Measurements from ENCODE around the gene FAM114A1.
A peak's percentile ranks its signal among the peaks of the same experiment; 100 is the strongest.

The FAM114A1 gene

DNA sequence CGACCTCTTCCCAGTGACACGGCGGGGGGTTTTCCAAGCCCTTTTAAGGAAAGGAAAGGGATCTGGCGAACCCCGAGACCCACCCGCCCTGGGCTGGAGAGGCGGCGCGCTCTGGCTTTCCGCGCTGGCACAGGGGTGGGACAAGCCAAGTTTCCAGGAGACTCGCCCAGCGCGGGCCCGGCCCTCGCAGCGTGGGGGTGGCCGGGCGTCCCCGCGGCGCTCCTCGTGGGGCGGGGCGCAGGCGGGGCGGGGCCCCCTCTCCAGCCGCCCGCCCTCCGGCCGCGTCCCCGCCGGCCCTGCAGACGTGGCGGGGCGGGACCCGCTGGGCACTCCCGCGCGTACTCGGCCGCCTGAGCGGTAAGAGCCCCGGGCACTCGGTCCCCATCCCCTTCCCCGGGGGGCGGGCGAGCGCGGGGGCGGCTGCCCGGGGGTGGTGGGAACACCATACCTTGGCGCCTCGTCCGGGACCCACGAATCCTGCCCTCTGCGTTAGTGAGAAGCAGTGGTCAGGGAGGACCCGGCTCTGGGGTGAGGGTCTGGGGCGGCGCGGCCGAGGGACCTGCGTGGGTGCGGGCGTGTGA lies at the start of gene FAM114A1:
Gene FAM114A1 (plus strand): TSS at position 329 of the 581 bp plus-strand sequence. CDS start 10,273 bp downstream, outside the sequence.
- DNase-seq (ENCODE audit: insufficient read length, low spot score): peak; percentile 81
- FAIRE-seq: peak; percentile 69

DNA sequence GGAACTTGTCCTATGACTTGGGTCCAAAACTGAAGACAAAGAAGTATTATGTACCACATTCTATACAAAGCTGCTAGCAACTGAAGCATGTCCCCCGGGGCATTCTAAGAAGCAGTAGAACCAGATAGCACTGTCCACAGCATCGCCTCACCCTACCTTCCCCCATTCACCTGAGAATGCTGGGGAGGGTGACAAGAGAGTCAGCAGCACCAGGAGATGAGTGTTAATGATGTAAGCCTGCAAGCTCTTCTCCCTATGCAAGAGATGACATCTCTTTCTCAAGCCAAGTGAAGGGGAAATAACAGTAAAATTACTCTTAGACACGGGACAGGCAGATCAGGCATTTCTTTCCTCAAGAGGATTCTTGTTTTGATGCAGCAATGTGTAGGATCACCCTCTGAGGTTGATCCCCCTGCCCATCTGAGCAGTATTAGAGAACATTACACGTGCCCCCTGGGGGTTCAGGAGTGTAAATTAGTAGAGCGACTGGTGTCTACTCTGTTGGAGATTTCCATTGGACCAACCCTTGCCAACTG lies 49.1 kb upstream of the FAM114A1 start:
- DNase-seq (ENCODE audit: insufficient read length, low spot score): no peak
- FAIRE-seq: no peak

DNA sequence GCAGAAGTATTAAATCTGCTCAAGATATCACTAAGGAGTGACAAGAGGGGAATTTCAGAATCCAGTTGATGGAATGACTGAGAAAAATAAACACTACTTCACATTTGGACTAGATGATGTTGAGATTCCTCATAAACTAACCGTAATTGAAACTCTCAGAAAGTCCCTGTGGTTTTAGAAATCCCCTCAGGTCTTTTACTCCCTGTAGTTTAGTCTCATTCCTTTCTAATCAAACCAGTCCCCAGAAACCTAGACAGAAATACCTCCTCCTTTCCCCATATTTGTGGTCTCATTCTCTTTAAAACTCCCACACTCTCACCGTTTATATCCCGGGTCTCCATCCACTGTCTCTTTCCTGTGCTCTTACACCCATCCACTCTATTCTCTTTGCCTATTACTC lies 48.0 kb upstream of the FAM114A1 start:
- FAIRE-seq (no peak), DNase-seq (ENCODE audit: insufficient read length, low spot score) (peak; percentile 43)

DNA sequence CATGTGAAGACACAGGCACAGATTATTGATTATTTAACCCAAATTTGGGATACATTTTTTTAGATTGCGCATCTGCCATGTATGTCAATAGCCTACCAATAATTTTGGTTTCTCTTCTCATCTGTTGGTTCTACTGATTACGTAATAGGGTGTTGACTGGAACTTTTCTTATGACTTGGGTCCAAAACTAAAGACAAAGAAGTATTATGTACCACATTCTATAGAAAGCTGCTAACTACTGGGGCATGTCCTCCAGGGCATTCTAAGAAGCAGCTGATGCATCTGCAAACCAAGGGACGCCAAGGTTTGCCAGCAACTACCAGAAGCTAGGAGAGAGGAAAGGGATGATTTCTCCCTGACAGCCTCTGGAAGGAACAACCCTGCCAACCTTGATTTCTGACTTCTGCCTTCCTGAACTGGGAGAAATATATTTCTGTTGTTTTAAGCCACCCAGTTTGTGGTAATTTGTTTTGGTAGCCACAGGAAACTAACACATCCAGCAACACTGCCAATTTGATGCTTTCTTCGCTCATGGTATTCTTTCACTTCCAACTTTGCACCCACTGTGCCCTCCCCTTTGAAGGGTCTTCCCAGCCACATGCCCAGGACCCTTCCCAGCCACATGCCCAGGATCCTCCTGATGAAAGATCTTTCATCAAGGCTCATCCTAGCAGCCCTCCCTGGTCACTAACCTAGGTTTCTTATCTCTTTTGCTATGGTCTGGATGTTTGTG lies 47.1 kb upstream of the FAM114A1 start:
- DNase-seq (ENCODE audit: insufficient read length, low spot score) (no peak), FAIRE-seq (no peak)

DNA sequence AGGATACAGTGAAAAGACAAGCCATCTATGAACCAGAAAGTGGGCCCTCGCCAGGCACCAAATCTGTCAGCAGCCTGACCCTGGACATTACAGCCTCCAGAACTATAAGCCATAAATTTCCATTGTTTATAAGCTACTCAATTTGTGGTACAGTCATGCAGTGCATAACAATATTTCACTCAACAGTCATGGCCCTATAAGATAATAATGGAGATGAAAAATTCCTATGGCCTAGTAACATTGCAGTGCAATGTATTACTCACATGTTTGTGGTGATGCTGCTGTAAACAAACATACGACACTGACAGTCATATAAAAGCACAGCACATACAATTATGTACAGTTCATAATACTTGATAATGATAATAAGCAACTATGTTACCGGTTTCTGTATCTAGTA lies 45.9 kb upstream of the FAM114A1 start:
- DNase-seq (ENCODE audit: insufficient read length, low spot score): no peak
- FAIRE-seq: no peak

DNA sequence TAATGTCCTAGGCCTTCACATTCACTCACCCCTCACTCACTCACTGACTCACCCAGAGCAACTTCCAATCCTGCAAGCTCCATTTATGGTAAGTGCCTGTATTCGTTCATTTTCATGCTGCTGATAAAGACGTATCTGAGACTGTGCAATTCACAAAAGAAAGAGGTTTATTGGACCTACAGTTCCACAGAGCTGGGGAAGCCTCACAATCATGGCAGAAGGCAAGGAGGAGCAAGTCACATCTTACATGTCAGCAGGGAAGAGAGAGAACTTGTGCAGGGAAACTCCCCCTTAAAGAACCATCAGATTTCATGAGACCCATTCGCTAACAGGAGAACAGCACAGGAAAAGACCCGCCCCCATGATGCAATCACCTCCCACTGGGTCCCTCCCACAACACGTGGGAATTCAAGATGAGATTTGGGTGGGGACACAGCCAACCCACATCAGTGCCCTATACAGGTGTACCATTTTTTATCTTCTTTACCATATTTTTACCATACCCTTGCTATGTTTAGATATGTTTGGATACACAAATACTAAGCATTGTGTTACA lies 44.8 kb upstream of the FAM114A1 start:
- no peak for FAIRE-seq

DNA sequence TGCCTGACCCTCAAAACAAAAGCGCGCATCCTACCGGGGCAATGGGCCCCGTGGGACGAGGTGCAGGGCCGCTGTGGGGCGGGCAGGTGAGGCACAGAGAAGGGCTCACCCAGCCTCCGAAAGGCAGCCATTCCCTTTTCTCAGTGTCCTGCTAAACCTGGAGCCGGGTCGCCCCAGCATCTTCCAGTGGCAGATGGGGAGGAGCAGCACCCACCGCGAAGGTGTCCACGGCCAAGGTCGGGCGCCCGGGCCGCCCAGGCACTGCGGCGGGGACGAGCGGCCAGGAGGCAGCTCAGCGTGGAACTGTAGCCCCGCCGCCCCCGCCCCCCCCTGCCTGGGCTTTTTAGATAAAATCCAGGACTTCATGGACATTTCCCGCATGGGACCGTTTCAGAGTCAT lies 43.8 kb upstream of the FAM114A1 start:
- FAIRE-seq: no peak
- DNase-seq (ENCODE audit: insufficient read length, low spot score): no peak

More for the DNA sequence above, 44.8 kb upstream of the FAM114A1 start:
- no peak for DNase-seq (ENCODE audit: insufficient read length, low spot score)

DNA sequence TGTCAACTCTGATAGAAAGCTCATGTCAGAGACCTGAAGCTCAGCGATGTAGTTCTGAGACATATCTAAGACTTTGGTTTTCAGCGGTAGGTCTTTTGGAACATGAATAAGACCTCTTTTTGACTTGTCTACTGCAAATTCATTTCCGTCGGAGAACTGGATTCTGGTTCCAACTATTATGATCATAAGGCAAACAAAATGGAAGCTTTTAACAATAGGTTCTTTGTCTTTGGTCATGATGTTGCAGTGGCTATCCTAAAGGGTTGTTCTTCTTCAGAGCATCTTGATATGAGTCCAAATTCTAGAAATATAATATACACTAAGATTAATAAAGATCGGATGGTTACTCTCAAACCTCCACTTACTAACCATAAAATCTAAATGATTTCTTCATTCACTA lies 38.4 kb upstream of the FAM114A1 start:
- FAIRE-seq (no peak), DNase-seq (ENCODE audit: insufficient read length, low spot score) (no peak)

DNA sequence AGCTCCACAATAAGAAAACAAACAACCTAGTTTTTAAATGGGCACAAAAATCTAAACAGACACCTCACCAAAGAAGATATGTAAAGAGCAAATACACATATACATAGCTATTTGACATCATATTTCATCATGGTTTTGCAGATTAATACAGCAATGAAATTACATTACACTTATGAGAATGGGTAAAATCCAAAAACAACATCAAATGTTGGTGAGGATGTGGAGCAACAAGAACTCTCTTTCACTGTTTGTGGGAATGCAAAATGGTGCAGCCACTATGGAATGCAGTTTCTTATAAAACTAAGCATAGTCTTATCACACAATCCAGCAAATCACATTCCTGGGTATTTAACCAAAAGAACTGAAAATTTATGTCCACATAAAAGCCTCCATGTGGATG lies 36.0 kb upstream of the FAM114A1 start:
- no peak for DNase-seq (ENCODE audit: insufficient read length, low spot score)
- FAIRE-seq: peak; percentile 13

DNA sequence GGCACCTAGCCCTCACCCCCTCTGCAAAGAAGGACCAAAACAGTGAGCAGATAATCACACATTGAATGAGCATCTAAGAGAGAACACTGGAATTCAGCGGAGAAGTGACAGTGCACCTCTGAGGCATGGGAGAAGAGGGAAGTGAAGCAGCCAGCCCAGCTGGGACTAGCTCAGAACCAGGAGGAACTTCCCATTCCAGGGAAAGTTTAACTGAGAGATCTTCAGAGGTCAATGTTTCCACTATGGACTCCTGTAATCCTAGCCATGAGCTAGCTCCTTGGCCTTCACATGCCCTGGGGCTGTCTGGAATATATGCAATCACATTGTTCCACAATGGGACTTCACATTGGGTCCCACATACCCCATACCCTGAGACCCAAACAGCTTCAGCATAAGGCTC lies 35.4 kb upstream of the FAM114A1 start:
- no peak for FAIRE-seq
- DNase-seq (ENCODE audit: insufficient read length, low spot score): no peak

DNA sequence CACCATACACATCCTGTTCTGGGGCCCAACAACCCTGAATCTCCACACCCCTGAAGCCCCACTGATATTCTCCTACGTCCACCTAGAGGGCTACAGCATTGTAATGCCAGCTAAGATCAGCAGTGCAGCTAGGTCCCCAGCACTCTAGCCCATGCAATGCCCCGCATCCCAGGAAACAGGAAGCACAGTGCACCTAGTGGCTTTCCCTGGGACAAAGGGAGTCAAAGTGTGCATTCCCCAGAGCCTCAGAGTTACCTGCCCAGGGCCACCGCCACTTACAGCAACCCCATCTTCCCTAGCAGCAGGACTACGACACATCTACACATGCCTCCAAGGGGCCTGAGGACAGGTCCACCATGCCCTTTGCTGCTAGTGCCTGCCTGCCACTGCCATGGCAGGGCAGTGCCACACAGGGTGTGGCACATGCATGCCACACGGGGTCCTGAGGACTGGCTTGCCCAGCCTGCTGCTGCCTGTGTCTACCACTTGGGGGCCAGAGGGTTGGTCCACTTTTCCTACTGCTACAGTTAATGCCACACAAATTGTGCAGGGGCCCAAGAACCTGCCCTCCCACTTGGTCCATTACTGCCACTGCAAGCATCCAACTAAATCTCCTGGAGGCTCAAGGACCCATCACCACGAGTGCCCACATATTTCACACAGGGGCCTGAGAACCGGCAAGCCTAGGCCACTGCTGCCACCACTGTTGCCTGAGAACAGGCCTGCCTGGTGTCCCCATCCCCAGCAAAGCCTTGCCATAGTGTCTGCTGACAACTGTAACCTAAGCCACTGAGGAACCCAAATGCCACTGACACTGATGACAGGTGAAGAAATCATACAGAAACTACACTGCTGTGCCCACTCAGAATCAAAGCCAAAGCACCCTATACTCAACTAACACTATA lies 34.7 kb upstream of the FAM114A1 start:
- DNase-seq (ENCODE audit: insufficient read length, low spot score): no peak
- FAIRE-seq: no peak

DNA sequence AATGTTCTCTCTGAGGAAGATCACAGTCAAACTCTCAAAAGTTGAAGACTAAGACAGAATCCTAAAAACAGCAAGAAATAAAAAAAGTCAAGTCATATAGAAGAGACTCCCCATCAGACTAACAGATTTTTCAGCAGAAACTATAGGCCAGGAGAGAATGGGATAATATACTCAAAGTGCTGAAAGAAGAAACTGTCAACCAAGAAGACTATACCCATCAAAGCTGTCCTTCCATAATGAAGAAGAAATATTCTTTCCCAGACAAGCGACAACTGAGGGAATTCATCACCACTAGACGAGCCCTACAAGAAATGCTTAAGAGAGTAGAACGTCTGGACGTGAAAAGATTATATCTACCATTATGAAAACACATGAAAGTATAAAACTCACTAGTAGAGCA lies 33.0 kb upstream of the FAM114A1 start:
- FAIRE-seq: no peak
- DNase-seq (ENCODE audit: insufficient read length, low spot score): no peak

DNA sequence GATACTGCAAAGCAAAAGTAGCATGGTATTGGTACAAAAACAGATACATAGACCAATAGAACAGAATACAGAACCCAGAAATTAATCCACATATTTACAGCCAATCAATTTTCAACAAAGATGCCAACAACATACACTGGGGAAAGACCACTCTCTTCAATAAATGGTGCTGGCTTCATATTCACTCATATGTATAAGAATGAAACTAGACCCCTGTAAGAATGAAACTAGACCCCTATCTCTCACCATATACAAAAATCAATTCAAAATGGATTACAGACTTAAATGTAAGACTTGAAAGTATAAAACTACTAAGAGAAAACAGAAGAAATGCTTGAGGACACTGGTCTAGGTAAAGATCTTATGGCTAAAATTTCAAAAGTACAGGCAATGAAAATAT lies 30.3 kb upstream of the FAM114A1 start:
- FAIRE-seq (no peak), DNase-seq (ENCODE audit: insufficient read length, low spot score) (no peak)

DNA sequence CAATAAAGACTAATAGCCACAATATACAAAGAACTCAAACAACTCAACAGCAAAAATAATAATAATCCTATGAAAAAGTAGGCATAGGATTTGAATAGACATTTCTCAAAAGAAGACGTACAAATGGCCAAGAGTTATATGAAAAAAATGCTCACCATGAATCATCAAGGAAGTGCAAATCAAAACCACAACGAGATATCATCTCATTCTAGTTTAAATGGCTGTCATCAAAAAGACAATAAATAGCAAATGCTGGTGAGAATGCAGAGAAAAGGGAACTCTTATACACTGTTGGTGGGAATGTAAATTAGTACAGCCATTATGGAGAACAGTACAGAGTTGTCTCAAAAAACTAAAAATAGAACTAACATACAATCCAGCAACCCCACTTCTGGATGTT lies 29.8 kb upstream of the FAM114A1 start:
- no peak for FAIRE-seq
- DNase-seq (ENCODE audit: insufficient read length, low spot score): no peak

DNA sequence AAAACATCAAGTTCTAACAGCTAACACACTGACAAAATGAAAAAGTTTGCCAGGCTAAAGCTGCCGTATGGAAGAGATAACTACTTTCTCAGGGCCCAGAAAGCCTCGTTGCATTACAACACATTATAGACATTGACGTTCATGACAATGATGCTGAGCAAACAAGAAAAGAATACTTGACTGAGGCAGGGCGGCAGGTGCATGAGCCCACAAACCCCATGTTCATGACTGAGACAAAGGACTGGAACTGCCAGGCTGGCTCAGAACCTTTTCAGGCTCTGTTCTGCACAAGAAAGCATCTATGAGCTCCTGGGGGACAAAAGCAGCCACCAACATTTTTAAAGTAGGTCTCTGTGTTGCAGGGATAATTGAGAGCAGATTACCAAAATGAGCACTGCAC lies 24.6 kb upstream of the FAM114A1 start:
- FAIRE-seq: no peak
- no peak for DNase-seq (ENCODE audit: insufficient read length, low spot score)

DNA sequence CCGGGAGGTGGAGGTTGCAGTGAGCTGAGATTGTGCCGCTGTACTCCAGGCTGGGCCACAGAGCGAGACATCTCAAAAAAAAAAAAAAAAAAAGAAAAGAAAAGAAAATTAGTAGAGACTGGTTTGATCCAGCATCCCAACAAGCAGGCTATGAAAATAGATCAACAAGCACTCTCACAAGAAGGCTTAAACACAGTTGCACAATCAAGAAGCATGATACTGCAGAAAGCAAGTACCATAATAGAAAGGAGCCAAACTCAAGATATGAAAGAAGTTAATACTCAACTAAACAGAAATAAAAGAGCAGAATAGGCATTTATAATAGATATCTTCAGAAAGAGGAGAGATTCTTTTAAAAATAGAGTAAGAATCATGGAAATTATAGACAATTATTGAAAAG lies 21.6 kb upstream of the FAM114A1 start:
- FAIRE-seq (no peak), DNase-seq (ENCODE audit: insufficient read length, low spot score) (no peak)

DNA sequence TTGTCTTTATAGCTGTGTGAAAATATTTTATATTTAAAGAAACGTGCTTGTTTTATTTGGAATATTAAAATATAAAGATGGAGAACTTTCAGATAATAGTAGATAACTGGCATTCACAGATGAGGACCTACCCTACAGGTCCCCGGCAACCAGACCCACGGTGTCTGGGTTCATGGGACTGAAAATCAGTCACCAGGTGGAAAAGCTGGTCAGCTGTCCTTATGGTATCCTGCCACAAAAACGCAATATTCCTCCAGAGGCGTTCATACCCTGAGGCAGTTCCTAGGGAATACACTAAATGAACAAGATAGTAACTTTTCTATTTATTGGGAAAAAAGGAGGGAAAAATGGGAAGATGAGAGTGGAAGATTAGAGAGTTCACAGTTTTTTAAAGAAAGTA lies 12.1 kb upstream of the FAM114A1 start:
- DNase-seq (ENCODE audit: insufficient read length, low spot score) (no peak), FAIRE-seq (no peak)

DNA sequence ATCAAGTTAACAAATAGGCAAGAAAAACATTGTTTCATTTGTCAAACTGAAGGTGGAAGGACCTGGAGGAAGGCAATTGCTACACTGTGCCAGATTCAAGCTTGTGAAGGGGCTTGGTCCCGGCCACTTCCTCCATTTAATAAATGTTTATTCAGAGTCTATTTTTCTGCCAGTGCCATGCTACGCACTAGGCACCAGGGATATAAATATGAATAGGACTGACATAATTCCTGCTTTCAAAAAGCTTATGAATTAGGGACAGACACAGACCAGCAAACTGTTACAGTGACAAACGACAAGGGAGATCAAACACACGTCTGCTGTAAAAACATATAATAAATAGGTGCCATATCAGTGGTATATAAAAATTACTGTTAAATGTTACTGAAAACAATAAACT lies 11.6 kb upstream of the FAM114A1 start:
- no peak for FAIRE-seq
- DNase-seq (ENCODE audit: insufficient read length, low spot score): no peak

DNA sequence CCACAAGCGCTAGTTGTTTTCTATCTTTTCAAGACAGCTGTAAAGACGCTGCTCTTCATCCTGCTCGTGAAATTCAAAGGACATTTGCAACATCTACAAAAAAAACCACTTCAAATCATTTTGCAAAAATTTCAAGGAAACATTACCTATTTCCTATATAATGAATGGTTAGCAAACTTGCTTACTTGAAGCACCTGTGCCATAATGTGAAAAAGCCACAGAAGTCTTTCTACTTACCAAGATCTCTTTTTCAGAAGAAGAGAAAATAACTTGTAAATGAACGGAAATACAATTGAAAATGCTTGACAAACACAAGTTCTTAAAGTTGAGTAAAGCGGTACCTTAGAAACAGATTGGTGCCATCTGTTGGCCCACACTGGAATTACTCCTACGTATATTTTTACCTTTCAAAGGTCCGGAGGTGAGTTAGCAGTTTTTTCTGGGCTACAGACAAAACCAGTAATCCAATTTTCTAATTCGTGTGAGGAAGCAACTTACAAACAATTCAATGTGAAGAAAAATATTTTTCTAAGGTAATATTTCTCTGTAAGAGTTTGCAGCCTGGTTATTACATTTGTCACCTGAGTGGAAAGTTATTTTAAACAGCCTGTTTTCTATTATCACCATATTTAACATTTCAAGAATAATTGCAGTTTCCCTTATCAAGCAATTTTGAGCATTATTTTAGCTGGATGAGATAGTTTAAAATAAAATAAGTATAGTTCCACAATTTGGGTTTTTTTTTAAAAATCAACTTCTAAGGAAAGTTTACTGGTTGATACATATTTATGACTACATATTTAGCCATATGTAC lies 10.9 kb upstream of the FAM114A1 start, which contains the start of gene TLR6:
Gene TLR6 (minus strand): TSS at position 294 of the 814 bp plus-strand sequence. CDS start 27,344 bp downstream, outside the sequence.
- FAIRE-seq (no peak), DNase-seq (ENCODE audit: insufficient read length, low spot score) (peak; percentile 48)

Data from HTR-8/SVneo (cell line).